HepG2 (cell line): ENCODE results near the gene INTS14. TPM values are rescaled to one million over a fixed set of nuclear protein-coding genes. Genes with fewer than 3 reads are reported as not detected.

Experiments
- ATAC-seq: fragments of 200-7000 bp; cut with Tn5 transposase; 3 replicates; pipeline ENCODE4 v1.9.1; 2020; ENCODE audit warnings: mild to moderate bottlenecking, moderate library complexity
- Bru-seq: library from RNA; stranded (reverse); fragments of 400-500 nt; gene quantifications from one replicate; lab custom pipeline; 2021; lab: Mats Ljungman, UMichigan
- BruChase-seq, 2 experiments: library from RNA; stranded (reverse); fragments of 400-500 nt; gene quantifications; one replicate each; lab custom pipeline; 2021; lab: Mats Ljungman, UMichigan
- BruUV-seq: library from RNA; stranded (reverse); fragments of 400-500 nt; replicated peaks from 2 replicates; lab custom pipeline; 2021; lab: Mats Ljungman, UMichigan
- CTCF ChIA-PET: fragments of 300-600 bp; formaldehyde crosslinking; extraction: SDS; loops from one replicate; lab custom pipeline; 2021; ENCODE audit warnings: low total read pairs, inconsistent platforms, low intra/inter-chr PET ratio; lab: Yijun Ruan, JAX
- POLR2A ChIA-PET: fragments of 350-600 bp; sonication (Branson Sonifier 250); formaldehyde crosslinking; loops from one replicate; lab custom pipeline; 2020; ENCODE audit warnings: antibody characterized with exemption, inconsistent platforms; lab: Yijun Ruan, JAX
- DNase-seq: peaks from one replicate; pipeline ENCODE4 v3.0.0-alpha.2; 2015; ENCODE audit warnings: low spot score
- FAIRE-seq: peaks from 3 replicates; lab custom pipeline; 2011; peaks lifted over from hg19 to GRCh38; lab: Jason Lieb, UNC
- H2AFZ ChIP-seq: one replicate; pipeline ENCODE4 v1.6.1; 2011; ENCODE audit warnings: low read length, inconsistent platforms
- H3K27ac ChIP-seq: fragments of 300-600 bp; 3 replicates; pipeline ENCODE4 v1.8.0; 2011; ENCODE audit warnings: mixed run types, mild to moderate bottlenecking, mixed read lengths, low read length, inconsistent platforms; ENCODE audit not compliant: insufficient read depth; ENCODE audit errors: extremely low read length
- H3K27me3 ChIP-seq, 2 experiments: fragments of 200-600 bp in 1 of 2; 2 replicates in 1 of 2; 3 replicates in 1 of 2; pipeline versions ENCODE4 v1.6.0 to v1.8.0; 2011; ENCODE audit warnings: low read length in 2 of 2, mild to moderate bottlenecking in 2 of 2, moderate library complexity in 2 of 2, inconsistent platforms in 1 of 2; ENCODE audit not compliant: insufficient read depth in 2 of 2, control insufficient read depth in 1 of 2
- H3K36me3 ChIP-seq, 2 experiments: fragments of 200-600 bp in 1 of 2; replicated peaks in 1 of 2; 2 replicates in 1 of 2; 3 replicates in 1 of 2; pipeline versions ENCODE4 v1.5.1 to v1.8.0; 2011; ENCODE audit warnings: low read length in 2 of 2, inconsistent platforms in 1 of 2; ENCODE audit not compliant: insufficient read depth in 2 of 2, control insufficient read depth in 1 of 2
- H3K4me1 ChIP-seq: 2 replicates; pipeline ENCODE4 v1.5.1; 2012; ENCODE audit warnings: low read length, inconsistent platforms; ENCODE audit not compliant: insufficient read depth
- H3K4me2 ChIP-seq: 2 replicates; pipeline ENCODE4 v1.6.0; 2011; ENCODE audit warnings: low read depth, low read length, inconsistent platforms
- H3K4me3 ChIP-seq, 3 experiments: fragments of 200-600 bp in 1 of 3; sonication (generic), shearing (Covaris generic) in 1 of 3; replicated peaks in 1 of 3; 2 replicates each; pipeline ENCODE4 v1.5.1; 2011 to 2016; ENCODE audit warnings: low read length in 3 of 3, inconsistent platforms in 2 of 3, low read depth in 2 of 3, mild to moderate bottlenecking in 2 of 3, control low read depth in 1 of 3, mixed read lengths in 1 of 3; ENCODE audit not compliant: insufficient read depth in 1 of 3
- H3K79me2 ChIP-seq: one replicate; pipeline ENCODE4 v1.6.1; 2011; ENCODE audit warnings: low read length, inconsistent platforms; ENCODE audit not compliant: insufficient read depth
- H3K9ac ChIP-seq: 2 replicates; pipeline ENCODE4 v1.6.0; 2011; ENCODE audit warnings: mild to moderate bottlenecking, low read depth, low read length, inconsistent platforms; ENCODE audit not compliant: insufficient read depth
- H3K9me3 ChIP-seq: 2 replicates; pipeline ENCODE4 v1.5.1; 2012; ENCODE audit warnings: mild to moderate bottlenecking, low read length
- H4K20me1 ChIP-seq: 2 replicates; pipeline ENCODE4 v1.6.0; 2011; ENCODE audit warnings: inconsistent platforms, mild to moderate bottlenecking, low read length, moderate library complexity; ENCODE audit not compliant: insufficient read depth
- BATF2 ChIP-seq: sonication (generic); formaldehyde crosslinking; IDR thresholded peaks from 2 replicates; pipeline ENCODE4 v1.8.0; 2022; ENCODE audit warnings: mild to moderate bottlenecking, missing genetic modification reagents, moderate library complexity
- DRAP1 ChIP-seq: IDR thresholded peaks from 2 replicates; pipeline ENCODE4 v1.6.1; 2016; ENCODE audit warnings: missing genetic modification reagents, missing compliant biosample characterization
- ELF4 ChIP-seq: sonication (generic); formaldehyde crosslinking; IDR thresholded peaks from 2 replicates; pipeline ENCODE4 v1.5.0; 2020; ENCODE audit warnings: missing genetic modification reagents, mild to moderate bottlenecking, moderate library complexity, borderline replicate concordance
- JUNB ChIP-seq: sonication (generic); formaldehyde crosslinking; IDR thresholded peaks from 2 replicates; pipeline ENCODE4 v1.8.0; 2022; ENCODE audit warnings: missing genetic modification reagents, mild to moderate bottlenecking, borderline replicate concordance
- KDM4B ChIP-seq: sonication (generic); formaldehyde crosslinking; IDR thresholded peaks from 2 replicates; pipeline ENCODE4 v1.4.0; 2020; ENCODE audit warnings: missing genetic modification reagents
- NR2F6 ChIP-seq, 2 experiments: IDR thresholded peaks; 2 replicates each; pipeline ENCODE4 v1.6.1; 2016; ENCODE audit warnings: antibody characterized with exemption in 1 of 2, mild to moderate bottlenecking in 1 of 2
- PAWR ChIP-seq: sonication (generic); formaldehyde crosslinking; IDR thresholded peaks from 2 replicates; pipeline ENCODE4 v1.4.0; 2020; ENCODE audit warnings: missing genetic modification reagents, mild to moderate bottlenecking, borderline replicate concordance
- RARG ChIP-seq: sonication (generic); formaldehyde crosslinking; IDR thresholded peaks from 2 replicates; pipeline ENCODE4 v1.4.0; 2020; ENCODE audit warnings: low read depth, mild to moderate bottlenecking, missing genetic modification reagents
- TCF12 ChIP-seq, 2 experiments: fragments of 450-650 bp in 1 of 2; sonication (generic) in 1 of 2; formaldehyde crosslinking in 1 of 2; IDR thresholded peaks; 2 replicates each; pipeline versions ENCODE4 v1.6.1 to v1.8.0; 2017 to 2022; ENCODE audit warnings: antibody characterized with exemption in 1 of 2, mild to moderate bottlenecking in 1 of 2, missing genetic modification reagents in 1 of 2, moderate library complexity in 1 of 2
- ZNF776 ChIP-seq: sonication (generic); formaldehyde crosslinking; IDR thresholded peaks from 2 replicates; pipeline ENCODE4 v1.4.0; 2020; ENCODE audit warnings: mild to moderate bottlenecking, missing genetic modification reagents
- ZXDC ChIP-seq: sonication (generic); formaldehyde crosslinking; IDR thresholded peaks from 2 replicates; pipeline ENCODE4 v1.5.0; 2020; ENCODE audit warnings: mild to moderate bottlenecking, missing genetic modification reagents
- WGBS: methylation state at CpG from one replicate; pipeline ENCODE4 v1.1.6; 2017; ENCODE audit warnings: low lambda C conversion rate; 5-methylcytosine and 5-hydroxymethylcytosine counted together
- in situ Hi-C: cut with HindIII; loops from 2 replicates; pipeline ENCODE4 v1.10.0; 2017; ENCODE audit warnings: low pct_unique_long_range_greater_than_20kb; ENCODE audit not compliant: extremely low pct_ligation_motif_present
- intact Hi-C: fragments of 100-400 bp; cut with micrococcal nuclease; formaldehyde crosslinking; loops from one replicate; pipeline ENCODE4 v1.10.0; 2022; ENCODE audit not compliant: unreplicated experiment
- long read RNA-seq, 2 experiments: library from RNA in 1 of 2; library from polyadenylated mRNA in 1 of 2; stranded (forward) in 1 of 2; unstranded in 1 of 2; transcript quantifications; one replicate each; pipeline ENCODE4 v2.0.0, GENCODE V29; 2019 to 2022
- polyA minus RNA-seq, 3 experiments: library from RNA; depleted of rRNA, polyadenylated mRNA; stranded (reverse); fragments of >200 nt; gene quantifications; 2 replicates each; pipeline ENCODE4 v1.2.3, GENCODE V29; 2011; ENCODE audit warnings: low replicate concordance in 1 of 3
- polyA plus RNA-seq, 8 experiments: library from polyadenylated mRNA; depleted of rRNA in 3 of 8; stranded (reverse) in 7 of 8; unstranded in 1 of 8; fragments of >200 nt; fragmentation: Illumina TruSeq in 4 of 8; extraction: Trizol in 4 of 8; gene quantifications; 2 replicates each; pipeline versions ENCODE4 v1.2.1 to v1.2.3, GENCODE V29; 2011 to 2016; ENCODE audit warnings: low read depth in 4 of 8, missing spikeins in 1 of 8, mixed read lengths in 1 of 8; ENCODE audit not compliant: insufficient read depth in 1 of 8
- total RNA-seq, 5 experiments: library from RNA; depleted of rRNA; stranded (reverse); fragments of >200 nt; fragmentation: Illumina TruSeq; extraction: Trizol; gene quantifications; 2 replicates each; pipeline ENCODE4 v1.2.3, GENCODE V29; 2016; ENCODE audit warnings: low read depth in 1 of 5

INTS14 gene
- 52.0 and 57.8 TPM in 2 replicates for total RNA-seq (2016; rRNA removed; fragmentation: Illumina TruSeq; extraction: Trizol)
- total RNA-seq (2016; cell fraction: cytosol; rRNA removed; fragmentation: Illumina TruSeq; extraction: Trizol; ENCODE audit: low read depth), result 17.0 and 20.8 TPM in 2 replicates
- 51.9 and 56.4 TPM in 2 replicates for total RNA-seq (2016; cell fraction: insoluble cytoplasmic fraction; rRNA removed; fragmentation: Illumina TruSeq; extraction: Trizol)
- 49.9 and 57.9 TPM in 2 replicates for total RNA-seq (2016; cell fraction: membrane; rRNA removed; fragmentation: Illumina TruSeq; extraction: Trizol)
- 46.7 and 47.9 TPM in 2 replicates for total RNA-seq (2016; cell fraction: nucleus; rRNA removed; fragmentation: Illumina TruSeq; extraction: Trizol)
- polyA plus RNA-seq (2011; rRNA removed), result 32.9 and 41.4 TPM in 2 replicates
- polyA plus RNA-seq (2011; cell fraction: cytosol; rRNA removed), result 33.9 and 35.7 TPM in 2 replicates
- 38.0 and 47.8 TPM in 2 replicates for polyA plus RNA-seq (2011; cell fraction: nucleus; rRNA removed)
- polyA plus RNA-seq (2012), result 19.7 and 28.3 TPM in 2 replicates
- 17.3 and 20.3 TPM in 2 replicates for polyA plus RNA-seq (2016; cell fraction: cytosol; fragmentation: Illumina TruSeq; extraction: Trizol; ENCODE audit: low read depth)
- 50.5 and 52.9 TPM in 2 replicates for polyA plus RNA-seq (2016; cell fraction: insoluble cytoplasmic fraction; fragmentation: Illumina TruSeq; extraction: Trizol; ENCODE audit: low read depth)
- 34.9 and 41.5 TPM in 2 replicates for polyA plus RNA-seq (2016; cell fraction: membrane; fragmentation: Illumina TruSeq; extraction: Trizol; ENCODE audit: low read depth)
- 61.6 and 62.0 TPM in 2 replicates for polyA plus RNA-seq (2016; cell fraction: nucleus; fragmentation: Illumina TruSeq; extraction: Trizol; ENCODE audit: insufficient read depth, low read depth)
- polyA minus RNA-seq (2011; rRNA and poly(A)+ RNA removed; ENCODE audit: low replicate concordance), result 35.4 and 83.9 TPM in 2 replicates
- 26.2 and 26.6 TPM in 2 replicates for polyA minus RNA-seq (2011; cell fraction: cytosol; rRNA and poly(A)+ RNA removed)
- polyA minus RNA-seq (2011; cell fraction: nucleus; rRNA and poly(A)+ RNA removed), result 66.4 and 78.2 TPM in 2 replicates
- Bru-seq, nascent RNA, result percentile 75 among the genes with signal in this experiment
- percentile 77 among the genes with signal in this experiment for BruChase-seq, experiment 1, labeled RNA remaining after a 6-hour chase
- percentile 73 among the genes with signal in this experiment for BruChase-seq, experiment 2, labeled RNA remaining after a 2-hour chase
- long read RNA-seq, experiment 1, transcript INTS14-201 (12 exons, 2,393 nt), result major isoform, 18 of 56 reads
- long read RNA-seq, experiment 1, transcript INTS14-217 (12 exons, 2,615 nt), result minor isoform, 11 of 56 reads
- long read RNA-seq, experiment 1, partial matches to known transcripts, result 5 of 56 reads
- long read RNA-seq, experiment 1, other reads (novel, unspliced or antisense), result 21 of 56 reads
- long read RNA-seq, experiment 2, transcript INTS14-201 (12 exons, 2,393 nt), result major isoform, 22 of 66 reads
- long read RNA-seq, experiment 2, transcript INTS14-217 (12 exons, 2,615 nt), result minor isoform, 10 of 66 reads
- long read RNA-seq, experiment 2, partial matches to known transcripts, result 18 of 66 reads
- long read RNA-seq, experiment 2, other reads (novel, unspliced or antisense), result 15 of 66 reads

- Histone ChIP-seq H3K36me3 (peaks cover 2 to 6% of the 10 kb centered on the region in 2 experiments; a peak in 3 of 5 replicates), H3K79me2 (peaks cover 45% of the 10 kb centered on the region), H3K4me1 (peaks cover 43% of the 10 kb centered on the region), H4K20me1 (no peaks in the 10 kb centered on the region), H2AFZ (peak within 1 kb of the TSS; percentile 88), H3K9me3 (no peaks in the 10 kb centered on the region), H3K4me2 (peak within 1 kb of the TSS; percentile 100), H3K4me3 (peak within 1 kb of the TSS; percentile 87 to 91 (median 89)), H3K9ac (peak within 1 kb of the TSS; percentile 96), H3K27me3 (no peaks in the 10 kb centered on the region; a peak in 1 of 5 replicates), H3K27ac (peak within 1 kb of the TSS; percentile 99)
- 1% methylated on average over 31 of the region's 64 CpGs for WGBS
- in situ Hi-C loops (no loop called here), intact Hi-C loops (loop anchor here (1.0 kb wide), 1 partner anchor 258 kb away; the partner anchor contains the start of gene RAB11A)
- POLR2A ChIA-PET, result interaction anchor here (0.6 to 2.9 kb wide), 20 partner anchors 12 to 775 kb away, joined by 3 to 30 read pairs (median 4); partner anchors contain the start of genes DENND4A, HACD3, MAP2K1 and RAB11A
- CTCF ChIA-PET, result interaction anchor here (1.1 kb wide), 1 partner anchor 258 kb away, joined by 3 read pairs; the partner anchor contains the start of gene RAB11A
- DNase-seq (peak; percentile 92), FAIRE-seq (peak; percentile 76), ATAC-seq (peak; percentile 95)
- TSS peak; percentile 84 for BruUV-seq
- no peak; the same call in 1 of the 2 replicates for TF ChIP-seq ELF4 (CRISPR knock-in tag)
- TF ChIP-seq BATF2 (CRISPR knock-in tag), result peak; percentile 80; the same call in 1 of the 2 replicates
- TF ChIP-seq JUNB (CRISPR knock-in tag), result no peak
- TF ChIP-seq KDM4B (CRISPR knock-in tag), result peak; percentile 98
- no peak for TF ChIP-seq TCF12 (IDR thresholded peaks at IDR 0.05)
- TF ChIP-seq TCF12 (CRISPR knock-in tag; IDR thresholded peaks at IDR 0.05), result no peak
- no peak for TF ChIP-seq ZXDC (CRISPR knock-in tag)
- TF ChIP-seq NR2F6 (IDR thresholded peaks at IDR 0.05), result no peak
- TF ChIP-seq NR2F6 (CRISPR knock-in tag; IDR thresholded peaks at IDR 0.05), result peak; percentile 75
- no peak for TF ChIP-seq PAWR (CRISPR knock-in tag)
- TF ChIP-seq RARG (CRISPR knock-in tag), result no peak
- TF ChIP-seq DRAP1 (CRISPR knock-in tag), result peak; percentile 91
- peak; percentile 80 for TF ChIP-seq ZNF776 (CRISPR knock-in tag)
Observed at GRCh38 chr15:65610871-65611718, at the start of gene INTS14. TSS of gene INTS14 (minus strand) at chr15:65611131. CDS start at chr15:65607380, 3,751 bp downstream.
